ENCODE data around the gene KRT76. TPM values are rescaled to one million over a fixed set of nuclear protein-coding genes. Genes with fewer than 3 reads are reported as not detected.

KRT76 gene
- total and polyA plus RNA-seq, 2 donors (not counting 1 experiment from before 2014, with no cell fraction given), result not detected

DNA sequence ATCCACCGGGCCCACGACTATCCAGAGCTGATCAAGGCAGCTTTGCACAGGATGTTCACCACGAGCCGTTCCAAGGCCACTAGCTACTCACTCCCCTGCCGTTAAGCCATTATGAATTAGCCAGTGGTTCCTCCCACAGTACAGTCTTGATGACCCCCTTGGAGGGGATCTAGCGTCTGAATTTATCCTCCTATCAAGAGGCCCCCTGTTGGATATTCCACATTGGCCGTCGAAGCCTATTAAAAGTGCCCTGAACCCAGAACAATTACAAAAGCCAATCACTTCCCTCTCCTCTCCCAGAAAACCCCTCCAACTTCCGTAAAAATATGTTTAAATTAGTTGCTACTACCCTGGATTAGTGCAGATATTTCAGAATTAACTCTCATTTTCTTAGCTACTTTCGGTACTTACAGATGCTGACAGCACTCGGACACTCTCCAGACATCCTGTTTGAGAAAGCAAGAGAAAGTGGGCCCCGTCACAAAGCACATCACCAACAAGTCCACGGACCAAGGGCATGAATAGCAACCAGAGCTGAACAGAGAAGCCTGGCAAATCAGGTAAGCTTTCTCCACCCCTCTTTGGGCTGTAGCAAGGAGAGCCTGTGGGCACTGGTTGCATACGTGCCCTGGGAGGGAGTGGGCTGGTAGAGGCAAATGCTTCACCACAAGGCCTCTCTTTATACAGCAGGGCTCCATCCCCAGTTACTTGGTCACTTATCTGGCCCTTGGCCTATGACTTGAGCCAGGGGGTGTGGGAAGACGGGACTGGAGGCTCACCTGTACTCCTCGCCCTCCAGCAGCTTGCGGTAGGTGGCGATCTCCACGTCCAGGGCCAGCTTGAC is 13.5 kb upstream of the KRT76 start:
- Histone ChIP-seq H3K27ac (ENCODE audit: low read length in 2 of 2) (no peak overlapping the region), H3K79me2 (ENCODE audit: control insufficient read depth, insufficient read depth, low read length) (no peaks in the 10 kb centered on the region), H3K36me3 (replicated peaks in 1 of 2; ENCODE audit: control extremely low read depth in 1 of 2, control insufficient read depth in 1 of 2, extremely low read depth in 1 of 2, insufficient read depth in 2 of 2, low read length in 1 of 2) (no peaks in the 10 kb centered on the region), H4K20me1 (ENCODE audit: control insufficient read depth, insufficient read depth, low read length, poor library complexity, severe bottlenecking) (no peaks in the 10 kb centered on the region), H3K4me2 (replicated peaks; ENCODE audit: low read depth, low read length, poor library complexity, severe bottlenecking) (no peak overlapping the region), H3K9ac (ENCODE audit: low read length) (no peak overlapping the region), H2AFZ (ENCODE audit: insufficient read depth, low read depth, low read length, poor library complexity, severe bottlenecking) (no peak overlapping the region), H3K4me3 (ENCODE audit: control extremely low read depth in 1 of 5, extremely low read depth in 1 of 5, insufficient read depth in 1 of 5, low read depth in 2 of 5, low read length in 4 of 5) (no peak overlapping the region), H3K9me3 (ENCODE audit: control extremely low read depth in 1 of 3, control insufficient read depth in 2 of 3, insufficient read depth in 1 of 3, low read length in 2 of 3) (peaks cover 0 to 5% (median 0%) of the 10 kb centered on the region in 3 donors), H3K27me3 (replicated peaks in 1 of 4; ENCODE audit: control extremely low read depth in 1 of 4, control insufficient read depth in 3 of 4, insufficient read depth in 4 of 4, low read length in 3 of 4) (peaks cover 0 to 13% (median 4%) of the 10 kb centered on the region in 4 experiments), H3K4me1 (ENCODE audit: control insufficient read depth in 2 of 2, insufficient read depth in 2 of 2, low read length in 2 of 2) (no peaks in the 10 kb centered on the region)
- no peak for DNase-seq
- 70% methylated on average over 15 of the region's 19 CpGs for WGBS (ENCODE audit: insufficient coverage)
- intact Hi-C loops (cut with micrococcal nuclease), result no loop called here
- ATAC-seq (ENCODE audit: low read depth), result no peak
- TF ChIP-seq CTCF (IDR thresholded peaks at IDR 0.05) (no peak), EZH2 (IDR thresholded peaks at IDR 0.05; ENCODE audit: borderline replicate concordance, insufficient read depth, low read depth, low read length, poor library complexity, severe bottlenecking) (no peak)
- no peak overlapping the region for H3K27ac Mint-ChIP-seq
- H3K4me1 Mint-ChIP-seq, result no peaks in the 10 kb centered on the region
- H3K9me3 Mint-ChIP-seq (ENCODE audit: insufficient read depth), result no peaks in the 10 kb centered on the region
- H3K27me3 Mint-ChIP-seq, result peaks cover 39% of the 10 kb centered on the region
- ChIA-PET POLR2A (no interaction called here), CTCF (no interaction called here)
- H3K4me3 Mint-ChIP-seq, result no peak overlapping the region
